Thoracic aorta (tissue), 2 donors: ENCODE data around the gene FKBP15. TPM values are rescaled to one million over a fixed set of nuclear protein-coding genes. Genes with fewer than 3 reads are reported as not detected.

Experiments used
- ATAC-seq: fragments of 150-250 bp; one replicate; pipeline ENCODE4 v1.8.0; 2017; ENCODE audit warnings: low read depth; ENCODE audit not compliant: insufficient number of reproducible peaks, low FRiP score
- DNase-seq: peaks from one replicate; pipeline ENCODE4 v3.0.0-alpha.2; 2020; ENCODE audit warnings: low spot score
- H3K27ac ChIP-seq, 2 donors: fragments of 200-600 bp; sonication (generic); 1 replicate in 1 of 2; 2 replicates in 1 of 2; pipeline ENCODE4 v1.5.1; 2016; ENCODE audit warnings: mild to moderate bottlenecking in 2 of 2, moderate library complexity in 2 of 2
- H3K27me3 ChIP-seq: fragments of 200-600 bp; sonication (generic); replicated peaks from 2 replicates; pipeline ENCODE4 v1.6.0; 2016; ENCODE audit warnings: mild to moderate bottlenecking; ENCODE audit not compliant: insufficient read depth
- H3K36me3 ChIP-seq: fragments of 200-600 bp; sonication (generic); one replicate; pipeline ENCODE4 v1.5.1; 2016
- H3K4me1 ChIP-seq, 2 donors: fragments of 200-600 bp; sonication (generic); 1 replicate in 1 of 2; 2 replicates in 1 of 2; pipeline versions ENCODE4 v1.5.1 to v1.6.0; 2016; ENCODE audit warnings: low read depth in 2 of 2, mild to moderate bottlenecking in 1 of 2; ENCODE audit not compliant: control insufficient read depth in 1 of 2
- H3K4me3 ChIP-seq: fragments of 200-600 bp; sonication (generic); 2 replicates; pipeline ENCODE4 v1.5.1; 2016; ENCODE audit warnings: mild to moderate bottlenecking
- H3K9me3 ChIP-seq: fragments of 200-600 bp; sonication (generic); 2 replicates; pipeline ENCODE4 v1.5.1; 2016
- total RNA-seq, 2 donors: library from RNA; depleted of rRNA; stranded (reverse); fragments of >200 nt; gene quantifications; one replicate each; pipeline versions ENCODE4 v1.1.0 to v1.2.3, GENCODE V29; 2016
- TF ChIP-seq, protein P1 (sequence below): fragments of 200-600 bp; sonication (generic); IDR thresholded peaks from one replicate; pipeline ENCODE4 v1.5.1; 2019; ENCODE audit warnings: antibody characterized with exemption

Gene FKBP15, protein sequence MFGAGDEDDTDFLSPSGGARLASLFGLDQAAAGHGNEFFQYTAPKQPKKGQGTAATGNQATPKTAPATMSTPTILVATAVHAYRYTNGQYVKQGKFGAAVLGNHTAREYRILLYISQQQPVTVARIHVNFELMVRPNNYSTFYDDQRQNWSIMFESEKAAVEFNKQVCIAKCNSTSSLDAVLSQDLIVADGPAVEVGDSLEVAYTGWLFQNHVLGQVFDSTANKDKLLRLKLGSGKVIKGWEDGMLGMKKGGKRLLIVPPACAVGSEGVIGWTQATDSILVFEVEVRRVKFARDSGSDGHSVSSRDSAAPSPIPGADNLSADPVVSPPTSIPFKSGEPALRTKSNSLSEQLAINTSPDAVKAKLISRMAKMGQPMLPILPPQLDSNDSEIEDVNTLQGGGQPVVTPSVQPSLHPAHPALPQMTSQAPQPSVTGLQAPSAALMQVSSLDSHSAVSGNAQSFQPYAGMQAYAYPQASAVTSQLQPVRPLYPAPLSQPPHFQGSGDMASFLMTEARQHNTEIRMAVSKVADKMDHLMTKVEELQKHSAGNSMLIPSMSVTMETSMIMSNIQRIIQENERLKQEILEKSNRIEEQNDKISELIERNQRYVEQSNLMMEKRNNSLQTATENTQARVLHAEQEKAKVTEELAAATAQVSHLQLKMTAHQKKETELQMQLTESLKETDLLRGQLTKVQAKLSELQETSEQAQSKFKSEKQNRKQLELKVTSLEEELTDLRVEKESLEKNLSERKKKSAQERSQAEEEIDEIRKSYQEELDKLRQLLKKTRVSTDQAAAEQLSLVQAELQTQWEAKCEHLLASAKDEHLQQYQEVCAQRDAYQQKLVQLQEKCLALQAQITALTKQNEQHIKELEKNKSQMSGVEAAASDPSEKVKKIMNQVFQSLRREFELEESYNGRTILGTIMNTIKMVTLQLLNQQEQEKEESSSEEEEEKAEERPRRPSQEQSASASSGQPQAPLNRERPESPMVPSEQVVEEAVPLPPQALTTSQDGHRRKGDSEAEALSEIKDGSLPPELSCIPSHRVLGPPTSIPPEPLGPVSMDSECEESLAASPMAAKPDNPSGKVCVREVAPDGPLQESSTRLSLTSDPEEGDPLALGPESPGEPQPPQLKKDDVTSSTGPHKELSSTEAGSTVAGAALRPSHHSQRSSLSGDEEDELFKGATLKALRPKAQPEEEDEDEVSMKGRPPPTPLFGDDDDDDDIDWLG
- total RNA-seq: 10 to 100 TPM; 23.3 to 26.4 TPM

DNA sequence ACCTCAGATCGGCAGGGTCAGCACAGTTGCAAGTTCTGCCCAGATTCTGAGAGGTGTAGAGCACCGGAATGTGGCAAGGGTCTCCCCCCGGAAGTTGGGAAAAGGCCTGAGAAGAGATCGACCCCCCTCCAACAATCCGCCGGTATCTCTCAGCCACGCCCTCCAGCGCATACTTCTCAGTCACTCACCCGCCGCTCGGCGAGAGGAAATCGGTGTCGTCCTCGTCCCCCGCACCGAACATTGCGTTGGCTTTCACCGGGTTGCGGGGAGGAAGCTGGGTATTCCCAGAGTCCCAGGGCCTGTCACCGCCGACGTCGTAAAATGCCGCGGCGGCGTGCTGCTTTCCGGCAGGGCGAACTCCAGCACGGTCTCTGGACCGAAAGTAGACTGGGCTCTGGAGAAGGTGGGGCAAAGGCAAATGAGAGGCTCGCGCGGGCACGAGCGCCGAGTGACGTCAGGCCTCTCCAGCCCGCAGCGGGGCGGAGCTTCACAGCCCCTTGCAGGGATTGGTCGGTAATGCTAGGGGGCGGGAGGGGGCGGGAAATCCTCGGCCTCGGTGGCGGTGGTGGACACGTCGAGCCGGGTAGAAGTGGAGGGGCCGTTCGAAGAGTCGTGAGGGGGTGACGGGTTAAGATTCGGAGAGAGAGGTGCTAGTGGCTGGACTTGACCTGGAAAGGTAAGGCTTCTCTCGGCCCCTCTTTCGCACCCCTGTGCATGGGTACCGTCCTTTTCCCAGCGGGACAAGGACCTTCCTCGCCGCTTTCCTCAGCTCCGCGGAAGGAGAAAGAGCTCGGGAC lies at the start of gene FKBP15, which contains the start of gene SLC31A1:
TSS of gene FKBP15 (minus strand) at position 275 of the 797 bp plus-strand sequence. CDS start at position 241, 34 bp downstream.
TSS of gene SLC31A1 (plus strand) at position 542 of the 797 bp plus-strand sequence. CDS start 34,605 bp downstream, outside the sequence.
- H3K4me1 ChIP-seq: peaks cover 15 to 36% of the 10 kb centered on the region in 2 donors
- H3K9me3 ChIP-seq: no peaks in the 10 kb centered on the region
- peak within 1 kb of the TSS; percentile 96 for H3K4me3 ChIP-seq
- ATAC-seq (peak; percentile 97), DNase-seq (peak; percentile 88)
- H3K36me3 ChIP-seq: no peaks in the 10 kb centered on the region
- H3K27ac ChIP-seq: peak within 1 kb of the TSS; percentile 75 to 83
- TF ChIP-seq, protein P1, sequence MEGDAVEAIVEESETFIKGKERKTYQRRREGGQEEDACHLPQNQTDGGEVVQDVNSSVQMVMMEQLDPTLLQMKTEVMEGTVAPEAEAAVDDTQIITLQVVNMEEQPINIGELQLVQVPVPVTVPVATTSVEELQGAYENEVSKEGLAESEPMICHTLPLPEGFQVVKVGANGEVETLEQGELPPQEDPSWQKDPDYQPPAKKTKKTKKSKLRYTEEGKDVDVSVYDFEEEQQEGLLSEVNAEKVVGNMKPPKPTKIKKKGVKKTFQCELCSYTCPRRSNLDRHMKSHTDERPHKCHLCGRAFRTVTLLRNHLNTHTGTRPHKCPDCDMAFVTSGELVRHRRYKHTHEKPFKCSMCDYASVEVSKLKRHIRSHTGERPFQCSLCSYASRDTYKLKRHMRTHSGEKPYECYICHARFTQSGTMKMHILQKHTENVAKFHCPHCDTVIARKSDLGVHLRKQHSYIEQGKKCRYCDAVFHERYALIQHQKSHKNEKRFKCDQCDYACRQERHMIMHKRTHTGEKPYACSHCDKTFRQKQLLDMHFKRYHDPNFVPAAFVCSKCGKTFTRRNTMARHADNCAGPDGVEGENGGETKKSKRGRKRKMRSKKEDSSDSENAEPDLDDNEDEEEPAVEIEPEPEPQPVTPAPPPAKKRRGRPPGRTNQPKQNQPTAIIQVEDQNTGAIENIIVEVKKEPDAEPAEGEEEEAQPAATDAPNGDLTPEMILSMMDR: no peak
- H3K27me3 ChIP-seq: no peaks in the 10 kb centered on the region

DNA sequence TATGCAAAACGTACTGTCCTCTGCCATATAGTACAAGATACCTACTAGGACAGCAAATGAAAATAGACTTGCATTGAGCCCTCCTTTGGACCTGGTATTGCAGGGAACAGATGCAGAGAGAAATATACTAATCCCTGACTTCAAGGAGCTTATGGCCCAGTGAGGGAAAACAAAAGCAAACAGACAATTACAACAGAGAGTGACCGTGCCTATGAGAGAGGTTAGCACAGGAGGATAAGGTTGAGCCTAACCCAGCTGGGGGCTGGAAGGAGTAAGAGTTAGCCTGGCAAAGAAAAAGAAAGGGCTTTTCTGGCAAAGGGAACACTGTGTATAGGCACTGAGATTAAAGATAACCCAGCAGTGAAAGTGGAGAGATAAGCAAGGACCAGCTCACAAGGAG lies 48.8 kb upstream of the FKBP15 start:
- peaks cover 48% of the 10 kb centered on the region for H3K36me3 ChIP-seq
- TF ChIP-seq, protein P1: no peak
- peaks cover 4 to 10% of the 10 kb centered on the region in 2 donors for H3K4me1 ChIP-seq
- H3K27ac ChIP-seq: no peak overlapping the region
- H3K27me3 ChIP-seq: no peaks in the 10 kb centered on the region
- H3K4me3 ChIP-seq: no peak overlapping the region
- no peaks in the 10 kb centered on the region for H3K9me3 ChIP-seq
- DNase-seq (no peak), ATAC-seq (no peak)

DNA sequence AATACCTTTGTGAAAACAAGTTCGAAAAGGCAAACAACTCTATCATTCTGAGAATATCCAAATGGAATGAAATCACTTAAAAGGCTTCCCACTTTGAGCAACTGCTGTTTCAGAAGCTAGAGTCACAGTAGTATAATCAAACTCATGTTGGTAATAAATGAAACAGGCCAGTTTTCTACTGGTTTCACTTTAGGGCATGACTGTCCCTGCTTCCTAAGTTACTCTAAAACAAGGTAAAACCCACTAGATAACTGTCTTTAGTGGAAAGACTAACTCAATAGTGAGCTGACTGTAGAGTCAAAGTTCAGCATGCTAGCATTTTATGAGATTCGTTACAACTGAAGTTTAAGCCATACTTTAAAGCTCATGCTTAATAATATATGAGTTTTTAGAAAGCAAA lies 48.3 kb upstream of the FKBP15 start:
- TF ChIP-seq, protein P1: no peak

DNA sequence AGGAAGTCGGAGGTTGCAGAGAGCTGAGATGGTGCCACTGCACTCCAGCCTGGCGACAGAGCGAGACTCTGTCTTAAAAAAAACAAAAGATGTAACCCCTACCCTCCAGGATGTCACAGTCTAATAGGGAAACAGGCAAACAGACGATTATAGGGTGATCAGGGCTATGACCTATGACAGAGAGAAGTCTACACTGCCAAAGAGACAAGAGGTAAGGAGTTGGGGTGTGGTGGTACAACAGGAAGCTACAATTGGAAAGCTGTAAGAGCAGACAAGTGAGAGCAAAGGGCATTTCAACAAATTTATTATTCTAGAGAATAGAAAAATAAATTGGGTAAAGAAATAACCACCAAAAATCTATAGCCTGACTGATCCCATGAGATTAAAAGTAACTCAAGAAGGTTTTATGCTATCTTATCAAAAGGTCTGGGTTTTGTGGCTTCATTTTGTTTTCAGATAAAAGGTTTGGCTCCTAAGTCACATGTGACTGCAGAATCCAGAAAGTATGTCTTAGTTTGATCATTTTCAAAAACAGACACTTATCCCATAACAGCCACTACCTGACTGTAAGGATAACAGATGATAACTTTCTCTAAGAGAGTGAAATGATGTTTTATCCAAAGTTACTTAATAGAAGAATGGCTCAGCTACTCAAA lies 47.0 kb upstream of the FKBP15 start:
- no peaks in the 10 kb centered on the region for H3K4me1 ChIP-seq
- ATAC-seq (no peak), DNase-seq (no peak)
- H3K27me3 ChIP-seq: no peaks in the 10 kb centered on the region
- no peak overlapping the region for H3K27ac ChIP-seq
- H3K4me3 ChIP-seq: no peak overlapping the region
- peaks cover 46% of the 10 kb centered on the region for H3K36me3 ChIP-seq
- H3K9me3 ChIP-seq: no peaks in the 10 kb centered on the region
- TF ChIP-seq, protein P1: no peak

More for the DNA sequence above, 48.3 kb upstream of the FKBP15 start:
- no peaks in the 10 kb centered on the region for H3K9me3 ChIP-seq
- peaks cover 48% of the 10 kb centered on the region for H3K36me3 ChIP-seq
- H3K27me3 ChIP-seq: no peaks in the 10 kb centered on the region
- H3K27ac ChIP-seq: no peak overlapping the region
- DNase-seq (no peak), ATAC-seq (no peak)
- no peak overlapping the region for H3K4me3 ChIP-seq
- peaks cover 4 to 6% of the 10 kb centered on the region in 2 donors for H3K4me1 ChIP-seq
